Cardiac fibroblast (primary cell): ENCODE results near the gene THAP6.
"Not testable (repeated sequence)": the region's sequence is repeated elsewhere in the genome, so short reads cannot be mapped to it uniquely, and the experiment has no call there.

Source experiments
- DNase-seq, 2 donors: peaks; one replicate each; pipeline versions ENCODE4 v3.0.0 to v3.0.0-alpha.2; 2010; ENCODE audit warnings: low read depth in 2 of 2
- H3K4me3 ChIP-seq, 2 donors: replicated peaks in 1 of 2; 1 replicate in 1 of 2; 2 replicates in 1 of 2; pipeline ENCODE4 v1.5.1; 2011; ENCODE audit warnings: low read depth in 2 of 2, low read length in 2 of 2, mild to moderate bottlenecking in 2 of 2, moderate library complexity in 1 of 2
- TF ChIP-seq, protein P1 (sequence below): IDR thresholded peaks from one replicate; pipeline ENCODE4 v1.5.1; 2011; ENCODE audit warnings: low read depth, mild to moderate bottlenecking, low read length, inconsistent platforms

THAP6 gene

DNA sequence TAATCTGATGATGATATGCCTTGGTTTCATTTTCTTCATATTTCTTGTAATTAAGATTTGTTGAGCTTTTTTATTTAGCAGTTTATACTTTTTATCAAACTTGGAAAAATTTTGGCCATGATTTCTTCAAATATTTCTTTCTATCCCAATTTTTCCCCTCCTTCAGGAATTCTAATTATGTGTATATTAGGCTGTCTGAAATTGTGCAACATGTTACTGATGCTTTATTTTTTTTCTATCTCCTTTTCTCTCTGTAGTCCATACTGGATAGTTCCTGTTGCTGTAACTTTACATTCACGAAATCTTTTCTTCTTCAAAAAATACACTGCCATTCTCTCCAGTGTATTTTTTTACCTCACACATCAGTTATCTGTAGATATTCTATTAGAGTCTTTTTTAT lies 10.8 kb downstream of the THAP6 start:
- DNase-seq: peak in 1 of 2 donors; percentile 3
- no peak overlapping the region for H3K4me3 ChIP-seq
- TF ChIP-seq, protein P1, sequence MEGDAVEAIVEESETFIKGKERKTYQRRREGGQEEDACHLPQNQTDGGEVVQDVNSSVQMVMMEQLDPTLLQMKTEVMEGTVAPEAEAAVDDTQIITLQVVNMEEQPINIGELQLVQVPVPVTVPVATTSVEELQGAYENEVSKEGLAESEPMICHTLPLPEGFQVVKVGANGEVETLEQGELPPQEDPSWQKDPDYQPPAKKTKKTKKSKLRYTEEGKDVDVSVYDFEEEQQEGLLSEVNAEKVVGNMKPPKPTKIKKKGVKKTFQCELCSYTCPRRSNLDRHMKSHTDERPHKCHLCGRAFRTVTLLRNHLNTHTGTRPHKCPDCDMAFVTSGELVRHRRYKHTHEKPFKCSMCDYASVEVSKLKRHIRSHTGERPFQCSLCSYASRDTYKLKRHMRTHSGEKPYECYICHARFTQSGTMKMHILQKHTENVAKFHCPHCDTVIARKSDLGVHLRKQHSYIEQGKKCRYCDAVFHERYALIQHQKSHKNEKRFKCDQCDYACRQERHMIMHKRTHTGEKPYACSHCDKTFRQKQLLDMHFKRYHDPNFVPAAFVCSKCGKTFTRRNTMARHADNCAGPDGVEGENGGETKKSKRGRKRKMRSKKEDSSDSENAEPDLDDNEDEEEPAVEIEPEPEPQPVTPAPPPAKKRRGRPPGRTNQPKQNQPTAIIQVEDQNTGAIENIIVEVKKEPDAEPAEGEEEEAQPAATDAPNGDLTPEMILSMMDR: no peak

DNA sequence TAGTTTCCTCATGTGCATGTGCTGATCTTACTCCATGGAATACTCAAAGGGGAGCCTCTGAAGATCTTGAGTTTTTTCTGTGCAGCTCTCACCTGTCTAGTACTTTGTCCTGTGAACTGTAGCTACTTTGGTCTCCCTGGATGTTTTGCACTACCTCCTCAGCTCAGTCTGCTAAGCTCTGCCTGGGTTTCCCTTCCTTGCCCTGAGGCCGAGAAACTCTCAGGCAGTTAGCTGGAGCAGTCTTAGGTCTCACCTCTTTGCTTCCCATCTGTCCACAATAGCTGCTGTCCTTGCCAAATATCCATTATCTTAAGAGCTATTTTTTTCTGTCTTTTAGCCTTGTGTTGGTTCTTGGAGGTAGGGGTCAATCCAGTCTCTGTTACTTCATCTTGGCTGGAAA lies 11.6 kb downstream of the THAP6 start:
- no peak for DNase-seq
- TF ChIP-seq, protein P1: no peak
- H3K4me3 ChIP-seq: no peak overlapping the region

DNA sequence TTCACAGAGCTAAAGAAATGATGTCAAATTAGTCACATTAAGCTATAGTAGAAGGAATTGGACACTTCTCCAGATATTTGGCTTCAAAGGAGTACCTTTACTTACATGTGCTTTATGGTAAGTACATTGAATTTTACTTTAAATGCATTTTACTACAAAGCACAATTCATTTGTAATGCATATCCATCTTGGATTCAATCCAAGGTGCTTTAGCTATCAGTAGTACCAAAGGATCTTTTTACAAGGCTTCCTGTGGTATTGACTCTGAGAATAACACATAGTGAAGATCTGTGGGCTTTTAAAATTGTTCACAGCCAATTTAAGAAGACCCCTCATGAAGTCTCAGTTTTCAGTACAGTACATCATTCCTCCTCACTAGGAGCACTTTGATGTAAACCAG lies 13.2 kb downstream of the THAP6 start:
- DNase-seq: no peak
- no peak overlapping the region for H3K4me3 ChIP-seq
- TF ChIP-seq, protein P1: no peak

DNA sequence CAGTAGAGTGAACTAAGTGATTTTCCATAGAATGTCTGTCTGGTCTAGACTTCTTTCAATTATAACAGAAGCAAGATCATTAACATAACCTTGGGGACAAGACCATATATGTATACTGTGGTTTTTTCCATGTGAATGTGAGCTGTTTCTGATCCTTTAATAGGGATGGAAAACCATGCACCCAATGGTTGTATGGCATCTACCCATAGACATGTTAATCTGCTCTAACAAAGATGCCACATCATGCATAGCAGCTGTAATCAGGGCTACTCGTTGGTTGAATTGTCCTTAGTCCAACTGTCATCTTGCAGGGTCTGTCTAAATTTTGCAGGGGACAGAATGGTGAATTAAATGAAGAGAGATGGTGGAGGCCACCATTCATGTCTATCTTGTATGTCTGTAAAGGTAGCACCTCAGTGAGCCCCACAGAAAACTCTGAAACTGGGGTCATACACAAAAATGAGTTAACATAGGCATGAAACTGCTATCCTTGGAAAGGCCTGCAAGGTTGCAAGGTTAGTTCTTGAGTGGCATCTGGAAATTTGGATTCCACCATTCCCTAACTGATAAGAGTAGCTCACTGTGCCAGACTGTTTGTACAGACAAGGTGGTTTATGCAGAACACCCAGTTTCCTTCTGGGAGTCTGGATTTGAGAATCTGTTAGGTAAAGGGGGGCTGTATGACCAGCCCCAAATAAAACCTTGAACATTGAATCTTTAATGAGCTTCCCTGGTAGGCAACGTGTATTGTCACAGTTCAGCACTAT lies 16.5 kb downstream of the THAP6 start:
- TF ChIP-seq, protein P1: no peak
- DNase-seq: no peak
- H3K4me3 ChIP-seq: no peak overlapping the region

DNA sequence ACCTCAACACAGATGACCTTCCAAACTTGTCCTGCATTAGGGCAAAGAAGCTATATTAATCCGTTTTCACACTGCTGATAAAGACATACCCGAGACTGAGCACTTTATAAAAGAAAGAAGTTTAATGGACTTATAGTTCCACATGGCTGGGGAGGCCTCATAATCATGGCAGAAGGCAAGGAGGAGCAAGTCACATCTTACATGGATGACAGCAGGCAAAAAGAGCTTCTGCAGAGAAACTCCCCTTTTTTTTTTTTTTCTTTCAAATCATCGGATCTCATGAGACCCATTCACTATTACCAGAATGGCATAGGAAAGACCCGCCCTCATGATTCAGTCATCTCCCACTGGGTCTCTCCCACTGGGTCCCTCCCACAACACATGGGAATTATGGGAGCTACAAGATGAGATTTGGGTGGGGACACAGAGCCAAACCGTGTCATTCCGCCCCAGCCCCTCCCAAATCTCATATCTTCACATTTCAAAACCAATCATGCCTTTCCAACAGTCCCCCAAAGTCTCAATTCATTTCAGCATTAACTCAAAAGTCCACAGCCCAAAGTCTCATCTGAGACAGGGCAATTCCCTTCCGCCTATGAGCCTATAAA lies 17.4 kb downstream of the THAP6 start:
- not testable (repeated sequence) for DNase-seq

DNA sequence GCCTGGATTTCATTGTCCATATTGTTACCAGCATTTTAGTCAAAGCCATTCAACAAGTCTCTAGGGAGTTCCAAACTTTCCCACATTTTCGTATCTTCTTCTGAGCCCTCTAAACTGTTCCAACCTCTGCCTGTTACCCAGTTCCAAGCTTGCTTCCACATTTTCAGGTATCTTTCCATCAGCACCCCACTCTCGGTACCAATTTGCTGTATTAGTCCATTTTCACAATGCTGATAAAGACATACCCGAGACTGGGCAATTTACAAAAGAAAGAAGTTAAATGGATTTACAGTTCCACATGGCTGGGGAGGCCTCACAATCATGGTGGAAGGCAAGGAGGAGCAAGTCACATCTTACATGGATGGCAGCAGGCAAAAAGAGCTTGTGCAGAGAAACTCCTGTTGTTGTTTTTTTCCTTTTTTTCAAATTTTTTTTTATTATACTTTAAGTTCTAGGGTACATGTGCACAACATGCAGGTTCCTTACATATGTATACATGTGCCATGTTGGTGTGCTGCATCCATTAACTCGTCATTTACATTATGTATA lies 19.1 kb downstream of the THAP6 start:
- H3K4me3 ChIP-seq, DNase-seq: not testable (repeated sequence)

More for the DNA sequence above, 17.4 kb downstream of the THAP6 start:
- not testable (repeated sequence) for H3K4me3 ChIP-seq

DNA sequence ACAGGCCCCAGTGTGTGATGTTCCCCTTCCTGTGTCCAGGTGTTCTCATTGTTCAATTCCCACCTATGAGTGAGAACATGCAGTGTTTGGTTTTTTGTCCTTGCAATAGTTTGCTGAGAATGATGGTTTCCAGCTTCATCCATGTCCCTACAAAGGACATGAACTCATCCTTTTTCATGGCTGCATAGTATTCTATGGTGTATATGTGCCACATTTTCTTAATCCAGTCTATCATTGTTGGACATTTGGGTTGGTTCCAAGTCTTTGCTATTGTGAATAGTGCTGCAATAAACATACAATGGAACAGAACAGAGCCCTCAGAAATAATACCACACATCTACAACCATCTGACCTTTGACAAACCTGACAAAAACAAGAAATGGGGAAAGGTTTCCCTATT lies 19.7 kb downstream of the THAP6 start:
- not testable (repeated sequence) for DNase-seq, H3K4me3 ChIP-seq

DNA sequence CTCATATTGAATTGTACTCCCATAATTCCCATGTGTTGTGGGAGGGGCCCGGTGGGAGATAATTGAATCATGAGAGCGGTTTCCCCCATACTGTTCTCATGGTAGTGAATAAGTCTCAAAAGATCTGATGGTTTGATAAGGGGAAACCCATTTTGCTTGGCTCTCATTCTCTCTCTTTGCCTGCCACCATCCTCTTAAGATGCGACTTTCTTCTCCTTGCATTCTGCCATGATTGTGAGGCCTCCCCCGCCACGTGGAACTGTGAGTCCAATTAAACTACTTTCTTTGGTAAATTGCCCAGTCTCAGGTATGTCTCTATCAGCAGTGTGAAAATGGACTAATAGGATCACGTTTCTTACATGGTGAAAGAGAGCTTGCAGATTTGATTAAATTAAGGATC lies 23.0 kb downstream of the THAP6 start:
- DNase-seq, H3K4me3 ChIP-seq: not testable (repeated sequence)

DNA sequence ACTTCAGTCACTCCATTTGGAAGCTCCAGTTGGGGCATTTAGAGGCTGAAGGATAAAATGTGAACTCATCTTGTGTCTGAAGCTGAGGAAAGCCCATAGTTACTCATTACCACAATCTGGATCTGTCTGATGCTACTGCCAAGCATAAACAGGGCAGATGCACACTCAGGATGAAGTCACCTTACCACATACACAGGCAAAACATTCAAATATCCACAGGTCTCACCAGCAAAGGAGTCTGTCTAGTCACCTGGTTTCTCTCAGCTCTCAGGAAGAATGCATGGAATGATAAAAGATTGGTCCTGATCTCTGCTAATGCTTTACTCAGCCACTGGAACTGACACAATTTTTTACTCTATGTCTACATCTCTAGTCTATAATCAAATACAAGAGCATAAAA lies 28.6 kb downstream of the THAP6 start:
- DNase-seq: peak; percentile 13 to 95
- TF ChIP-seq, protein P1: no peak
- no peak overlapping the region for H3K4me3 ChIP-seq

DNA sequence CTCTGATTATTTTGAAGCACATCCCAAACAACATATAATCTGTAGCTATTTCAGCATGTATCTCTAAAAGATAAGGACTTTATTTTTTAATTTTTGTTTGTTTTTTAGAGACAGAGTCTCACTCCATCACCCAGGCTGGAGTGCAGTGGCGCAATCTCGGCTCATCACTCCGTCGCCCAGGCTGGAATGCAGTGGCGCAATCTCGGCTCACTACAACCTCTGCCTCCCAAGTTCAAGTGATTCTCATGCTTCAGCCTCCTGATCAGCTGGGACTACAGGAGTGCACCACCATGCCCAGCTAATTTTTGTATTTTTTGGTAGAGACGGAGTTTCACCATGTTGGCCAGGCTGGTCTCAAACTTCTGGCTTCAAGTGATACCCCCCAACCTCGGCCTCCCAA lies 29.9 kb downstream of the THAP6 start:
- peak; percentile 5 to 55 for DNase-seq
- not testable (repeated sequence) for H3K4me3 ChIP-seq
